Right atrium auricular region (tissue), 2 donors: ENCODE data around the gene PRSS3. TPM values are rescaled to one million over a fixed set of nuclear protein-coding genes. Genes with fewer than 3 reads are reported as not detected.
A peak's percentile ranks its signal among the peaks of the same experiment; 100 is the strongest.
"Not testable (repeated sequence)": the region's sequence is repeated elsewhere in the genome, so short reads cannot be mapped to it uniquely, and the experiment has no call there.

ENCODE experiments used
- DNase-seq: peaks from one replicate; pipeline ENCODE4 v3.0.0-alpha.2; 2019; ENCODE audit warnings: low spot score
- H3K27ac ChIP-seq, 2 donors: fragments of 200-600 bp; sonication (generic); 1 replicate in 1 of 2; 2 replicates in 1 of 2; pipeline ENCODE4 v1.5.1; 2016 to 2019
- H3K27me3 ChIP-seq, 2 donors: fragments of 200-600 bp; sonication (generic); one replicate each; pipeline versions ENCODE4 v1.5.1 to v1.6.0; 2017 to 2019
- H3K36me3 ChIP-seq: fragments of 200-600 bp; sonication (generic); one replicate; pipeline ENCODE4 v1.5.1; 2016
- H3K4me1 ChIP-seq, 2 donors: fragments of 200-600 bp; sonication (generic); one replicate each; pipeline versions ENCODE4 v1.5.1 to v1.6.0; 2017 to 2019
- H3K4me3 ChIP-seq, 2 donors: fragments of 200-600 bp; sonication (generic); 1 replicate in 1 of 2; 2 replicates in 1 of 2; pipeline ENCODE4 v1.5.1; 2017 to 2019; ENCODE audit warnings: mild to moderate bottlenecking in 1 of 2, moderate library complexity in 1 of 2
- H3K9me3 ChIP-seq, 2 donors: fragments of 200-600 bp; sonication (generic); one replicate each; pipeline ENCODE4 v1.5.1; 2019
- CTCF ChIP-seq, 2 donors: fragments of 200-600 bp; sonication (generic); IDR thresholded peaks; one replicate each; pipeline ENCODE4 v1.5.1; 2019; ENCODE audit warnings: antibody characterized with exemption in 2 of 2
- total RNA-seq, 2 donors: library from RNA; depleted of rRNA; stranded (reverse); fragments of >200 nt; gene quantifications; one replicate each; pipeline ENCODE4 v1.1.0, GENCODE V29; 2016

PRSS3 gene
- total RNA-seq, 2 donors from 2014 or later, result 3.5 TPM; not detected in 1

GRCh38 chr9:33835625-33836260, 40.4 kb downstream of the PRSS3 start:
- Histone ChIP-seq H3K4me3 (no peak overlapping the region), H3K36me3 (no peaks in the 10 kb centered on the region), H3K4me1 (peaks cover 0 to 16% of the 10 kb centered on the region in 2 donors), H3K27me3 (no peaks in the 10 kb centered on the region), H3K27ac (peak overlapping the region in 1 of 2 donors; percentile 11), H3K9me3 (no peaks in the 10 kb centered on the region)
- no peak for TF ChIP-seq CTCF (IDR thresholded peaks at IDR 0.05)
- DNase-seq, result peak; percentile 57

GRCh38 chr9:33836261-33836660, 40.9 kb downstream of the PRSS3 start:
- not testable (repeated sequence) for H3K9me3 ChIP-seq, H3K4me3 ChIP-seq, H3K36me3 ChIP-seq, H3K27me3 ChIP-seq
- H3K27ac ChIP-seq, result peak overlapping the region in 1 of 2 donors; percentile 11
- DNase-seq, result peak; percentile 64
- peaks cover 0 to 22% of the 10 kb centered on the region in 2 donors for H3K4me1 ChIP-seq

- no peak for TF ChIP-seq CTCF (IDR thresholded peaks at IDR 0.05)
- peaks cover 0 to 30% of the 10 kb centered on the region in 2 donors for H3K4me1 ChIP-seq
- H3K4me3 ChIP-seq, result no peak overlapping the region
- no peak overlapping the region for H3K27ac ChIP-seq
- no peaks in the 10 kb centered on the region for H3K9me3 ChIP-seq
- no peaks in the 10 kb centered on the region for H3K36me3 ChIP-seq
- DNase-seq, result peak; percentile 46
- no peaks in the 10 kb centered on the region for H3K27me3 ChIP-seq
Measured at GRCh38 chr9:33837138-33837537, 41.8 kb downstream of the PRSS3 start.

- no peak for DNase-seq
- Histone ChIP-seq H3K4me3 (no peak overlapping the region), H3K9me3 (no peaks in the 10 kb centered on the region), H3K27ac (no peak overlapping the region), H3K4me1 (peaks cover 0 to 40% of the 10 kb centered on the region in 2 donors), H3K36me3 (no peaks in the 10 kb centered on the region), H3K27me3 (no peaks in the 10 kb centered on the region)
- no peak for TF ChIP-seq CTCF (IDR thresholded peaks at IDR 0.05)
Measured at GRCh38 chr9:33840381-33840780, 45.0 kb downstream of the PRSS3 start.

- DNase-seq, result peak; percentile 58
- H3K27me3 ChIP-seq, result no peaks in the 10 kb centered on the region
- H3K27ac ChIP-seq, result peak overlapping the region in 1 of 2 donors; percentile 14
- TF ChIP-seq CTCF (IDR thresholded peaks at IDR 0.05), result no peak
- H3K9me3 ChIP-seq, result no peaks in the 10 kb centered on the region
- H3K4me3 ChIP-seq, result no peak overlapping the region
- no peaks in the 10 kb centered on the region for H3K36me3 ChIP-seq
- H3K4me1 ChIP-seq, result peaks cover 0 to 53% of the 10 kb centered on the region in 2 donors
Measured at GRCh38 chr9:33843312-33843961, 48.1 kb downstream of the PRSS3 start.

- Histone ChIP-seq H3K4me1 (peaks cover 0 to 57% of the 10 kb centered on the region in 2 donors), H3K36me3 (no peaks in the 10 kb centered on the region), H3K27ac (no peak overlapping the region), H3K9me3 (no peaks in the 10 kb centered on the region), H3K4me3 (no peak overlapping the region), H3K27me3 (no peaks in the 10 kb centered on the region)
- TF ChIP-seq CTCF (IDR thresholded peaks at IDR 0.05), result no peak
- DNase-seq, result no peak
Measured at GRCh38 chr9:33846231-33846630, 50.9 kb downstream of the PRSS3 start.

GRCh38 chr9:33847894-33848205, 52.5 kb downstream of the PRSS3 start:
- H3K27me3 ChIP-seq, H3K9me3 ChIP-seq, H3K27ac ChIP-seq, H3K4me3 ChIP-seq, H3K36me3 ChIP-seq: not testable (repeated sequence)
- peak; percentile 26 for DNase-seq
- H3K4me1 ChIP-seq, result peaks cover 0 to 57% of the 10 kb centered on the region in 2 donors
